WERI-Rb-1 (cell line): ENCODE measurements around the gene FBRSL1.

ENCODE experiments used
- DNase-seq: peaks from one replicate; pipeline ENCODE4 v3.0.0-alpha.2; 2020
- H3K27ac ChIP-seq: fragments of 250-450 bp; sonication (Bioruptor Pico); 2 replicates; pipeline ENCODE4 v1.5.1; 2020; ENCODE audit warnings: mild to moderate bottlenecking, moderate library complexity
- H3K27me3 ChIP-seq: fragments of 250-450 bp; sonication (Bioruptor Pico); 2 replicates; pipeline ENCODE4 v1.5.1; 2021; ENCODE audit warnings: mild to moderate bottlenecking, low read depth, moderate library complexity; ENCODE audit not compliant: insufficient read depth, severe bottlenecking
- H3K36me3 ChIP-seq: fragments of 250-450 bp; sonication (Bioruptor Pico); 2 replicates; pipeline ENCODE4 v1.5.1; 2020; ENCODE audit warnings: mild to moderate bottlenecking, moderate library complexity
- H3K4me3 ChIP-seq: 2 replicates; pipeline ENCODE4 v1.5.1; 2011; ENCODE audit warnings: low read depth, mild to moderate bottlenecking, control low read depth, low read length
- H3K9me3 ChIP-seq: fragments of 250-450 bp; sonication (Bioruptor Pico); 2 replicates; pipeline ENCODE4 v1.5.1; 2021; ENCODE audit warnings: mild to moderate bottlenecking, moderate library complexity; ENCODE audit not compliant: severe bottlenecking
- CTCF ChIP-seq: IDR thresholded peaks from 2 replicates; pipeline ENCODE4 v1.5.1; 2011; ENCODE audit warnings: low read depth, mild to moderate bottlenecking, control low read depth, inconsistent platforms, low read length

The FBRSL1 gene

GRCh38 chr12:132543298-132544079, 53.5 kb downstream of the FBRSL1 start:
- H3K4me3 ChIP-seq: no peak overlapping the region

GRCh38 chr12:132544080-132544397, 54.1 kb downstream of the FBRSL1 start:
- no peaks in the 10 kb centered on the region; the same call in 1 of the 2 replicates for H3K36me3 ChIP-seq
- TF ChIP-seq CTCF: peak; percentile 69
- peak; percentile 71 for DNase-seq
- peak overlapping the region; percentile 17 for H3K27ac ChIP-seq
- no peaks in the 10 kb centered on the region for H3K27me3 ChIP-seq
- H3K9me3 ChIP-seq: no peaks in the 10 kb centered on the region
- H3K4me3 ChIP-seq: no peak overlapping the region

More at GRCh38 chr12:132543298-132544079, 53.5 kb downstream of the FBRSL1 start:
- no peak for DNase-seq
- no peaks in the 10 kb centered on the region for H3K27me3 ChIP-seq
- no peaks in the 10 kb centered on the region; the same call in 1 of the 2 replicates for H3K36me3 ChIP-seq
- no peaks in the 10 kb centered on the region for H3K9me3 ChIP-seq
- H3K27ac ChIP-seq: peak overlapping the region; percentile 17
- no peak for TF ChIP-seq CTCF

GRCh38 chr12:132544498-132544897, 54.5 kb downstream of the FBRSL1 start:
- Histone ChIP-seq H3K36me3 (no peaks in the 10 kb centered on the region; the same call in 1 of the 2 replicates), H3K9me3 (no peaks in the 10 kb centered on the region), H3K27ac (no peak overlapping the region), H3K4me3 (no peak overlapping the region), H3K27me3 (no peaks in the 10 kb centered on the region)
- TF ChIP-seq CTCF: no peak
- no peak for DNase-seq

GRCh38 chr12:132545164-132545953, 55.4 kb downstream of the FBRSL1 start:
- no peak overlapping the region for H3K4me3 ChIP-seq
- H3K36me3 ChIP-seq: no peaks in the 10 kb centered on the region; the same call in 1 of the 2 replicates
- H3K27me3 ChIP-seq: no peaks in the 10 kb centered on the region
- H3K27ac ChIP-seq: peak overlapping the region; percentile 37; the same call in 1 of the 2 replicates
- DNase-seq: no peak
- no peak for TF ChIP-seq CTCF
- H3K9me3 ChIP-seq: no peaks in the 10 kb centered on the region

GRCh38 chr12:132545955-132546354, 56.0 kb downstream of the FBRSL1 start:
- Histone ChIP-seq H3K27me3 (no peaks in the 10 kb centered on the region), H3K4me3 (no peak overlapping the region), H3K36me3 (no peaks in the 10 kb centered on the region; the same call in 1 of the 2 replicates), H3K27ac (peak overlapping the region; percentile 37), H3K9me3 (no peaks in the 10 kb centered on the region)
- DNase-seq: no peak
- TF ChIP-seq CTCF: no peak
